HG03159 (cell line): ENCODE data around the gene SGCA.

Source experiments
- ATAC-seq: cut with Tn5 transposase; IDR thresholded peaks from one replicate; pipeline ENCODE4 v1.9.1; 2021; ENCODE audit warnings: mild to moderate bottlenecking, moderate library complexity; ENCODE audit not compliant: unreplicated experiment

Gene SGCA

DNA sequence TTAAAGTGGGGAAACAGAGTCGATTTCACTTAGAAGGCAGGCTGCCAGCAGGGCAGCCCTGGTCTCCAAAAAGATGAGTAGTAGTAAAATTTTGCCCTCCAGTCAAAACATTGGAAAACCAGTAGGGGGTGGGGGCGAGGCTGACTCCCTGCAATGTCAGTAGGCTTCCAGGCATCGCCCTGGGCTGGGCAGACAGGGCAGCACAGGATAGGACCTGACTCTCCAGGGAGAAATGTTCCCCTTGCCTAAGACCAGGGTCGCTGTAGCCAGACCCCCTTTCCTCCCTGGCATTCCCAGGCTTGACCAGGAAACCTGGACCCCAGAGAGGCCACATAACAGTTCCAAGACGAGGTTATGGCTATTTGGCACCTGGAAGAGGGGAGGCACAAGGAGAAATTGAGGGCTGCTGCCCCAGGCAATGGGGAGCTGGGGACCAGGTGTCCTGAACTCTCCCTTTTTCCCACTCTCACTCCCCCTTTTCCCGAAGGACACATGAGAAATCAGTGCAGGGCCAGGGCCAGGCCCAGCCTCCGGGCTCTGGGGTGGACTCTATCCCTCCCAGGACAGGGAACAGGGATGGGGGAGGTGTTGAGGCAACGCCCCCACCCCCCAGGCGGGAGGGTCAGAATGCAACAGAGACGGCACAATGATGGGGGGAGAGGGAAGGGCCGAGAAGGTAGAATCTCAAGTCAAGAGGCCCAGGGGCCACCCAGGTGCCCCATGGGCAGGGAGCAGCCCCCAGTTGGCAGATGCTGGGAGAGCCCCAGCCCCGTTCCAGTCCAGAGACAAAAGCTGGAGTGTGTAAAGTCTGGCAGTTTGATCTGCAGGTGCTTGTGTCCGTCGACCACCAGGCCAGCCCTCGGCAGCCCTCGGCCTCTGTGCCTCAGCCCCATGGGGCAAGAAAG lies 31.3 kb upstream of the SGCA start:
- no peak for ATAC-seq

DNA sequence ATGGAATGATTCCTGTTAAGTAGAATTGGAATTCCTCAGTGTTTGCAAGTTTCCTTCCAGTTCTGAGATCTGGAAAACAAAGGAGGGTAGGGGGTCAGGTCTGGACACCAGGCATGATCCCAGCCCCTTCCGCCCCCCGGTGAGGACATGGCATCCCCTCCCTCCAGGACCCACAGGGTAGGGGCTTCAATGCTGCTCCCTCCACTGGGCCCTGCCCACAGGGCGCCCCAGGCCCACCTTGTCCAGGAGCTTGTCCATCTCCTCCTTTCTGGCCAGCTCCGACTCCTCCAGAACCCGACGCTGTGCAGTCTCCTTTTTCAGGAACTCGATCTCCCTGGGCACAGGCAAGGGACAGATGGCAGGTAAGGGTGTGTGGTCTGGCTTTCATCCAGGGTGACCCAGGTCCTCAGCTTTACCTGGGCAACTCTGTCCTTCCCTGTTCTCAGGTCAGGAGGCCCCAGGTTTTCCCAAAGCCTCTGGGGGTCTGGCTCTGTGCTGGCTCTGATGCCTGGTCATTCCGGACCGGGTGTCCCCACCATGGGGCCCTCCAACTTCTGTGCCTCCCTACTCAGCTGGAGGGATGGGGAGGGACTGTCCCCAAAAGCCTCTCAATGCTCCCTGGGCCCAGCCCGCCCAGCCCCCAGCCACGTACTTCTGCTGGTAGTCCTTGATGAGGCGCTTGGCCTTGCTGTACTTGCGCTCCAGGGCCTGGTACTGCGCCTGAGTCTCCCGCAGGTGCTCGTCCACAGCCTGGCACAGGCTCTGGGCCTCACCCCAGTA lies 30.3 kb upstream of the SGCA start:
- no peak for ATAC-seq

DNA sequence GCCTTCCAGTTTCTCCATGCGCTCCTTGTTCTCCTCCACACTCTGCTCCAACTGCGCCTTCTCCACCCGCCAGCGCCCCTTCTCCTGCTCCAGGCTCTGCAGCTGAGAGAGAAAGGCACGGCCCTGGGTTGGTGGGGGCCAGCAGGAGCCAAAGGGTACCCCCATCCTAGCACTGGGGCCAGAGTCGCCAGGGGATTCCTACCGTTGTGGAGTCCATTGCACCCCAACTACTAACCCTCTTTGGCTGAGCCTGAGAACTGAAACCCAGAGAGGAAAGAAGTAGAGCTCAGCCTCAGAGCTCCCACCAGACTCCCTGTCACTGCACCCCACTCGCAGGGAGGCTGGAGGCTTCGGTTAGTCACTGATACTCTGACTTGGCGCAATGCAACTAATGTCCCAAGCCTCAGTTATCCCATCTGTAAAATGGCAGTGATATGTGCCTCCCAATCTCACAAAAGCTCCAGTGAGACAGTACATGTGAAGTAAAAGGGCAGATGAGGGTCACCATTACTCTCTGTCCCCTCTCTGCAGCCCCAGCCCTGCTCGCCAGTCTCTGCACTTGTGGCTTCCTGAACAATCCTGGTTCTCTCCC lies 29.6 kb upstream of the SGCA start:
- ATAC-seq, result no peak

DNA sequence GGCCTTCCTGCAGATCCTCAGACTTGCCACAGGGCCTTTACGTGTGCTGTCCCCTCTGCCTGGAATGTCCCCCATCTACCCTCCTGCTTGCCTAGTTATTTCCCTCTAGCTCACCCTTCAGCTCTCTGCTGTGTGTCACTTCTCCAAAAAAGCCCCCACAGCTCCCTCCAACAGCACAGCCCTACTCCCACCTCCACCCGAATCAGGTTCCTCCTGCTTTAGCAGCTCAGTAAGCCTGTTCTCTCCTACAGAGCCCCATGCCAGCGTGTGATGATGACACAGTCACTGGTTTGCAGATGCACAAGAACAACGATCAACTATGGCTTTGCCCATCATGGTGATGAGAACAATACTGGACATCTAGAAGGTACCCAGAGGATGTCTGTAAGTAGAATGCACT lies 28.8 kb upstream of the SGCA start:
- no peak for ATAC-seq

DNA sequence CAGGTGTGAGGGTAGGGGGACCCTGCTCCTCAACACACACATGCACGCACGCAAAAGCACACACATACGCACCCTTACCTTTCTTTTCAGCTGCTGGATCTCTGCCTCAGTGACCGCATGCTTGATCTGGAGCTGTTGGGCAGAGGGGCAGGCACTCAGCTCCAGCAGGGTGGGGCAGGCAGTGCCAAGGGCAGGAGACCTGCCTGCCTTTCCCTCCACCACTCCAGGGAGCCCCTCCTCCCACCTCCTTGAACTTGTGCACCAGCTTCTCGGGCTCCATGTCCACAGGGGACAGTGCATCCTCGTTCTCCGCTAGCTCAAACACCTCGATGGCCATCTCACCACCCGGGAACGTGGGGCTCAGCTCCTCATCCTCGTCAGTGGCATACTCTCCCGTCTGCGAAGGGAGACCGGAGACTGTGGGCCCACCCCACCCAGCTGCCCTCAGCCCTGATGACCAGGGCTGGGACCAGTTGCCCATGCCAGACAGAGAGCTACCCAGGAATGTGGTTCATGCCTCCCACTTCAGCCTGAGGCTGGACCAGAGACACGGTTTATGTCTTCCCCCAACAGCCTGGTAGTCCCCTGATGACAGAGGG lies 26.5 kb upstream of the SGCA start:
- no peak for ATAC-seq

DNA sequence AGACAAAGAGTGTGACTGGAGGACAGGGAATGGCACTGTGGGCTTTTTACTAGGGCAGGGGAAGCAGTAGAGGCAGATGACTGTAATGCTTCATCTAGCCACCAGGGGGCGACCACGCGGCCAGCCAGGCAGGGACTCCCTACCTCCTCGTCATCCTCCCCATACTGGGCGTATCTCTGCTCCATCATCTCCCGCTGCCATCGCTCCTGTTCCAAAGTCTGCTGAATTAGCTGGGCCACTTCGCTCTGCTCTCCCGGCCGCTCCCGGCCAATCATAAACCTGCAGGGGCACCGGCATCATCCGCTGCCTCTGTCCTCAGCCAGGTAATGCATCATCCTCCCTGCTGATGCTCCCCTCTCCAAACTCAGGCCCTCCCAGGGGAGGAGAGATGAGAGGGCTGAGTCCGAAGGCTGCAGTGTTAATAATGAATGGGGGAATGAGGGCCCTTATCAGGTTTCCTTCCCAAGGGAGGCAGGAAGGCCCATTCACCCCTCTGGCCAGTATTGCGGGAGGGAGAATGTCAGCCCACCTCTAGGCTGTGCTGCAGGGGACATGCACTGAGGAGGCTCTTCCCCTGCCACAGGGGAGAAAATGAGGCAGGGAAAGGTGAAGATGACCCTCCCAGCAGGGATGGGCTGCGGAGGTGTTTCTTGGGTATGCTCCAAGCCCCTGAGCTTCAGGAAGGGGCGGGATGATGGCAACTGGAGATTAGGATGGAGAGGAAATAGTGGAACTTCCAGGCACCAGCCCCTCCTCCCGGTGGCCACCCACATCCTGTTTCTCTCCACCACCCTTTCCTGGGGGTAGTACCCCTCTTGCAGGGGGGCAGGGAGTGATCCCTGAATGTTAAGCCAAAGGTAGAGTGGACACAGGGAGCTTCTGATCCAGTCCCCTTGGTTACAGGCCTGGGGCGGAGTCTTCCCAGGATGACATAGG lies 25.6 kb upstream of the SGCA start:
- peak; percentile 67 for ATAC-seq

DNA sequence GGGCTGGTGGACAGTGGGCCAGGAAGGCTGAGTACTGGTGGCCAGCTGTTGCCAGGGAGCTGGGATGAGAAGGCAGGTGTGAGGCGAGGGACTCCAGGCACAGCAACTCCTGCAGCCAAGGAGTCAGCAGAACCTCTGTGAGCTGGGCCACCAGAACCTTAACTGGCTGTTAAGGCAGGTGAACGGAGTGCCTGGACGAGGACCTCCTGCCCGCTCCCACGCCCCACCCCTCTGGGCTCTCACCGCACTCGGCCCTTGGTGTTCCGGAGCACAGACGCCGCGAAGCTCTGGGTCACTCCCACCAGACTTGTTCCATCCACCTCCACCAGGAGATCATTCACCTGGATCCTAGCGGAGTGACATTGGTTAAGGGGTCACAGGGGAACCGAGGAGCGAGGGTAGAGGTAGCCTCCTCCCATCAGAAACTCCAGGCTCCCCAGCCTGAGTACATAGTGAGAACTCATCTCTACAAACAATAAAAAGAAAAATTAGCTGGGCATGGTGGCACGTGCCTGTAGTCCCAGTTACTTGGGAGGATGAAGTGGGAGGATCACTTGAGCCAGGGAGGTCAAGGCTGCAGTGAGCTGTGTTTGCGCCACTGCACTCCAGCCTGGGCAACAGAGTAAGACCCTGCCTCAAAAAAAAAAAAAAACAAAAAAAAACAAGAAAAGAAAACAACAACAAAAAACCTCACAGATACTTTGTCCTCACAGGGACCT lies 24.6 kb upstream of the SGCA start:
- no peak for ATAC-seq

DNA sequence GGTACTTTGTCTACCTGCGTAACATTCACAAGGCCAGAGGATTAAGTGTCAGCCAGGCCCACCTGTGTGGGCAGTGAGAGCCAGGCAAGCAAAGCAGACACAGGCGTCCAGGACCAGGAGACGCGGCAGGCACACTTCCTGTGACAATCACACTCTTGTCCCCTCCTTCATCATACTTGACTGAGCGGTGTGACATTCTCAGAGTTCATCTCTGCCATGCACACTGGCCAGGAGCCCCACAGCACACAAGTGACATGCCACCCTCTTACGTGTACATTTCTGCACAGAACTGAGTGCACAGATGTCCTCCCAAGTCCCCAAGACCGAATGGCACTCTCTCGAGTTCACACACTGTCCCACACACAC lies 24.1 kb upstream of the SGCA start:
- no peak for ATAC-seq

DNA sequence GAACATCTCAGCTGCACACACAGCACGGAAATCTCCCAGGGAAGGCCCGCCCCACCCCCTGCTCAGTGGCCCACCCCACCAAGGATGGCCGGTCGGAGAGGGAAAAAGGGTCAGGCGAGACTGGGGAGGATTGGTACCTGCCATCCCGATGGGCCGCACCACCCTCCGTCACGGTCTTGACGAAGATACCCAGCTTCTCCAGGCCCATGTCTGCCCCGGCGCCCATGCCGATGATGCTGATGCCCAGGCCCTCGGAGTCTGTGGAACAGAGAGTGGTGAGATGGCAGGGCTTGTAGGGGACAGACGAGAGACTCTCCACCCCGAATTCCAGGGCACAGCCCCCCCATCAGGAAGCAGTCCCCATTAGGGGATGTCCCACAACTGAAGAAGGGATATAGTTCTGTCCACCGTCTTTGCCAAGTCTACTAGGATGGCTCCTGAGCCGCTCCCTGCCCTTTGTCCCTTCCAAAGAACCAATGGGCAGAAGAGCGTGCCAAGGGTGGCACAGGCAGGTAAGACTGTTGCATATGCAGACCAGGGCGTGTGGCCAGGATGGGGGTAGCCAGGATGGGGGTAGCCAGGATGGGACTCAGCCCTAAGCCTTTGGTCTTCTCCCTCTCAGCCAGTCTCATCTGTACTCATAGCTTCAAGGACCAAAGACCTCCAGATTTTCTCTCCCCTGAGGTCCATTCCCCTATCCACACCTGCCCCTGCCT lies 22.2 kb upstream of the SGCA start:
- no peak for ATAC-seq

DNA sequence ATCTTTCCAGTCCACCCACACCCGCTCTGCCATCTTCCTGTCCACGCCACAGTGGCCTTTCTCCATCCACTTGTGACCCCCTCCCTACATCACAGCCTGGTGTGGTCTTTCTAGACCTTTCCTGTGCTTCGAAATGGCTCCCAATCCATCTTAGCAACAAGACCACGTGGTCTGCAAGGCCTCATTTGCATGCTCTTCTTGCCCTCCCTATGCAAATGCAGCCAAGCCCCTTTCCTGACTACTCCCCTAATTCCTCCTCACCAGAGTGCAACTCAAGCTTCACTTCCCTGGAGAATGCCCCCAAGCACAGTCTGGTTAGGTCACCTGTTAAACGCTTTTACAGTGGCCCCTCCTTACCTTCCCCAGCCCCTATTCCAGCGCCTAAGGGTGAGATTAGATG lies 21.4 kb upstream of the SGCA start:
- no peak for ATAC-seq

DNA sequence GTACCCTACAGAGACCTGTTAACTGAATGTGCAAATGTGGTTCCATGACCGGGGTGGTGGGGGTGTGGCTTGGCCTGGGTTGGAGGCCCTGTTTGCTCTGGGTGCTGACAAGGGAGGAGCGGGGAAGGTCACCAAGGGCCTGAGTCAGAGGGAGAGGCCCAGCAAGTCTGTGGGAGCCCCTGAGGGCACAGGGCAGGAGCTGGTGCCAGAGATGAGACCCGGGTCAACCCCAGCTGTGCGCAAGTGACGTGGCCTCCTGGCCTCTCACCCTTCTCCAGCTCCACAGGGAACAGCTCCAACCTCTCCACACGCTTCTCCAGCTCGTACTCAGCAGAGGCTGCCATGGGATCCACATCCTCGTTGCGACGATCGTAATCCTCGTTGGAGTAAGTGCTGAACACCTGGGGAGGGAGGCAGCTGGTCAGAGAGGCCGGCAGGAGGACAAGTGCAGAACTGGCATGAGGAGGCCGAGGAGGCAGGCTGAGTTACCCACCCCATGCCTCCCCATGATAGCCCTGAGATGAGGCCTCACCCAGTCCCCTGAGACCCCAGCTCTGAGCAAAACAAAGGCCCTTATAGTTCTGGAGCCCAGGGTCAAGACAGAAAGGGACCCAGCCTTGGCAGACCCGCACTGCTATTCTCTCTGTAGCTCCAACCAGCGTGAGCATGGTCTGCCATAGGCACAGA lies 20.8 kb upstream of the SGCA start:
- ATAC-seq, result no peak

DNA sequence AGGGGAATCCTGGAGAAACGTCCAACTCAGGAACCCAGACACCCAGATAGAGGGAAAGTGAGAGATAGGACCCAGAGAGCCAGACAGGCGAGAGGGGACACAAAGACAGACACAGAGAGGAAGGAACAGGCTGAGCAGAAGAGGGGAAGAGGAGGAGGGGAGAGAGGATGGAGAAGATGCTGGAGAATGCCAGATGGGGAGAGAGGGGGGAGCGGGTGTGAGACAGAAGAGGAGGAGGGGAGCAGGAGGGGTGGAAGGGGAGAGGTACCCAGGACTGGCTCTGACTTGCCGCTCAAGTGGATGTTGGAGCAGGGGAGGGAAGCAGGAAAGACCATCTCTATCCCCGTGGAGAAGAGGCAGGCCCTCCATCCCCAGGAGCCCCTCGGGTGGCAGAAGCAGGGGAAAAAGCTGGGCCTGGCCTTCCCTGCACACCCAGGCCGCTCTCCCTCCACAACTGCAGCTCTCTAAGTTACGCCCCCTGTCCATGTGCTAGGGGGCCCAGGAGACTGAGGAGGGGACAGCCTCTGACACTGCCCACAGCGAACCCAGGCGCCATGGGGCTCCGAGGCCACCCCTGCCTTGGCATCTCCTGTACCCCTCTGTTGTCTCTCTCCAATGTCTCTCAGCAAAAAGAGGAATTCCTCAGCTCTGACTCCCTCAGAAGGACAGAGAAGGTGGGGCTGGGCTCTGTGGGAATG lies 20.1 kb upstream of the SGCA start:
- ATAC-seq, result no peak

DNA sequence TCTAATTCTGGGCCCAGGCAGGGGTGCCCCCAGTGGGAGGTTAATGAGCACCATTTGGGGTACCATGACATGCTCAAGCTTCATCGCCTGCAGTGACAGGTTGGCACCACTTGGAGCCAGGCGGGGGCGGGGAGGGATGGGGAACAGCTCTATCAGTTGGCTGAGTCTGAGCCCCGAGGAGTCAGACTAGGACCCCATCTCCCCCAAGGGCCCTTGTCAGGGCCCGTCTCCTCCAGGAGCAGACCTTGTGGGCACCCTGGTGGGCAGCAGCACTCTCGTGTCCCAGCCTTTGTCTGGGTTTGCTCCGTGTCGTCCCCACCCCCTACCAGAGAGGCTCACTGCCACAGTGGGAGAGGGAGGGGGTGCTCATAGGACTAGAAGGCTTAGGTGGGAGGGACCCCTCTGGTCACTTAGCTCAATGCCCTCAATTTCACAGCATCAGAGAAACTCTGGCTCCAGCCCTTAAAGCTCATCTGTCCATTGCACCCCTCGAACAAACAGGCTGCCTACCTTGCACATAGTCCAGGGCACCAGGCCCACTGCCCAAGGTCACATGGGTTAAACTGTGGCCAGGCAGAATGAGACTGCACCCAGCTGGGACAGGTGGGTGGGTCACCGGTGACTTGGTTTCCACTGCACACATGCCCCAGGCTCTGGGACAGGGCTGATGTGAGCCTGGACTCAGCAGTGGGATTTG lies 19.4 kb upstream of the SGCA start:
- no peak for ATAC-seq

DNA sequence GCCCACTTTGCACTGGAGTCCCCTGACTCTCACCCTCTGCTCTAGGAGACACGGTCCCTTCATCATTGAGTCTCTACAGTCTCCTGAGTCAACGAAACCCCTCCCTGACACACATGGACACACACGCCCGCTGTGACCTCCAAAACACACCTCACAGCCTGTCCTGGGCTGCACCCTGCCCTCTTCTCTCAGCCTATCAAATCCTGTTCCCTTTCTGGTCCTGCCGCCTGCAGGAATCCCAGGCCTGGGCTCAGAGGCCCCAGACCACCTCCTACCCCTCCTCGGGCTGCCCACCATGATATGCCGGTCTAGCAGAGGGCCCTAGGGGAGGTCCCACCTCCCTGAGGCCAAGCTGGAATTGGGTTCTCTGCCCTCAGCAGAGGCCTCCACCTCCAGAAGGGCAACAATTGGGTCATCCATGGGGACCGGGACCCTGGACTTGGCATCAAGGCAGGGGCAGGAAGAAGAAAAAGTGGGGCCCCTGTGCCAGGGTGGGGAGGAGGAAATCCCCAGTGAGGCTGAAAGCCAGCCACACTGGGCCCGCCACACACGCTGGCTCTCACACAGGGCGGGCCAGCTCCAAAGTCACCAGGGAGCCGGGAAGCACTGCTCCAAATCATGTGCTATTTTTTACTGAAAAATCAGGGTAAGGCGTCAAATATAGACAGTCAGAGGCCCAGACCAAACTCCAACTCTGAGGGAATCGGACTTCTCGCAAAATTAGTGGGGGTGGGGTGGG lies 18.7 kb upstream of the SGCA start:
- no peak for ATAC-seq

DNA sequence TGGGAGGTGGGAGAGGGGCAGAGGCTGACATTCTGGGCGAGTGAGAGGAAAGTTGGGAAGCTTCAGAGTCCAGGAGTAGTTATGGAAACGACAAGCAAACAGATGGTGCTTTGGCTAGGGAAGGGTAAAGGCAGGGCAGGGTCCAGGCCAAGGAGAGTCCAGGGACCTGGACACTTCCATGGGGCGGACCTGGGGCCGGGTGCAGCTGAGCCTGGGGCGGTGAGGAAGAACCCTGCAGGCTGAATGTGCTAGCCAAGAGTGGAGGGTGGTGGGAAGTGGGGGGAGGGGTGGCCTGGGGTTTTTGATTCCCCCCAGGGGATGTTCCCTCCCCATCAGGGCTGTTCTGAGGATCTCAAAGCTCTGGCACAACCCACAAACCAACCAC lies 18.0 kb upstream of the SGCA start:
- ATAC-seq, result no peak

DNA sequence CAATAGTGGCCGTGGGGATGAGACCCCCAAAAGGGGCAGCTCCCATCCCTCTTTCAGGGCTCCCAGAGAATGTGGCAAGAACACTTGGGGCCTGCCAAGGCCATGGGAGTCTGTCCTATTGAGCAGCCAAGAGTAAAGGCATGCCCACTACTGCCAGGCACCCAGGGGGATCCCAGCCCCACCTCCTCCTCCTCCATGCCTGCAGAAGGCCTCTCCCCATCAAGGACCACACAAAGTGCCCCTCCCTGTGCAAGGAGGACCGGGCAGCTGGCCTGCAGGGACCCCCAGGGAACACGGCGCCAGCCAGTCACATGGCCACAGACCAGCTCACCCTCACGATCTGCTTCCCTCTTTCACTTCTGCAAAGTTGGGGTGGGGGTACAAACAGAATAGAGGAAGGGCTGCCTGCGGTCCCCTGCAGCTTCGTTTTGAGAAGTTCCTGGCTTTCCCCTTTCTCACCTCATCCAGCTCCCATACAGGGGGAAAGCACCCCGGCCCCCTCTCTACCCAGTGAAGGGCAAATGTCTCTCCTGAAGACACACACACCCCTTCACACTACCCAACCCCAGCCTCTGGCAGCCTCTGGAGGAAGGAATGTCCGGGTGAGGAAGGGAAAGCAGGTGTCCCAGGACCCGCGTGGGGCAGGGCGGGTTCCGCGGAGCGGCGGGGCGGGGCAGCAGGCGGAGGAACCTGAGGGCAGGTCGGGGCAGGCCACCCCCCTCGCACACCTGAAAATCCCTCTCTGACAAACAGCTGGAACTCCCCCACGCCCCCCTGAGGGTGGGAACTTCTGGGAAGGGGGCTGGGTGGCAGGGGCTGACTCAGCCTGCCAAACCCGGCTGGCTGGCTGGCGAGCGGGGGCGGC lies 17.3 kb upstream of the SGCA start:
- peak; percentile 33 for ATAC-seq
